WTC11 (cell line): ENCODE data around the gene FAM216A. TPM values are rescaled to one million over a fixed set of nuclear protein-coding genes. Genes with fewer than 3 reads are reported as not detected.
"Not testable (repeated sequence)": the region's sequence is repeated elsewhere in the genome, so short reads cannot be mapped to it uniquely, and the experiment has no call there.

Experiments used
- ATAC-seq: fragments of 200-7000 bp; cut with Tn5 transposase; 2 replicates; pipeline ENCODE4 v1.10.0; 2021; ENCODE audit warnings: mild to moderate bottlenecking, moderate library complexity
- CTCF ChIA-PET: fragments of 300-600 bp; sonication (Branson Sonifier 250); formaldehyde crosslinking; loops from one replicate; lab custom pipeline; 2021; ENCODE audit warnings: antibody characterized with exemption; lab: Charles Lee
- POLR2A ChIA-PET: fragments of 350-600 bp; sonication (Branson Sonifier 250); formaldehyde crosslinking; loops from one replicate; lab custom pipeline; 2021; ENCODE audit warnings: antibody characterized with exemption; lab: Charles Lee
- DNase-seq: peaks from one replicate; pipeline ENCODE4 v3.0.0; 2021; ENCODE audit warnings: low spot score
- H3K27ac Mint-ChIP-seq: 2 replicates; pipeline ENCODE4 v1.8.0; 2021; ENCODE audit warnings: mixed read lengths
- H3K27me3 Mint-ChIP-seq: 2 replicates; pipeline ENCODE4 v1.8.0; 2021; ENCODE audit warnings: low read depth, mild to moderate bottlenecking, moderate library complexity, mixed read lengths
- H3K36me3 Mint-ChIP-seq: 2 replicates; pipeline ENCODE4 v1.8.0; 2021; ENCODE audit warnings: mixed read lengths
- H3K4me1 Mint-ChIP-seq: 2 replicates; pipeline ENCODE4 v1.8.0; 2022; ENCODE audit warnings: mixed read lengths
- H3K4me3 Mint-ChIP-seq: 2 replicates; pipeline ENCODE4 v1.8.0; 2021; ENCODE audit warnings: mild to moderate bottlenecking, moderate library complexity, mixed read lengths
- H3K9me3 Mint-ChIP-seq: 2 replicates; pipeline ENCODE4 v1.8.0; 2021; ENCODE audit warnings: mixed read lengths
- ARID4B ChIP-seq: sonication (generic); formaldehyde crosslinking; IDR thresholded peaks from 2 replicates; pipeline ENCODE4 v1.8.0; 2023; ENCODE audit warnings: missing genetic modification reagents, mild to moderate bottlenecking, borderline replicate concordance
- FOXK1 ChIP-seq: sonication (generic); formaldehyde crosslinking; IDR thresholded peaks from 2 replicates; pipeline ENCODE4 v1.8.0; 2022; ENCODE audit warnings: mild to moderate bottlenecking, moderate library complexity, missing genetic modification reagents
- GRHL2 ChIP-seq: fragments of 250-450 bp; sonication (Bioruptor Pico); IDR thresholded peaks from 2 replicates; pipeline ENCODE4 v1.8.0; 2022; ENCODE audit warnings: mild to moderate bottlenecking, moderate library complexity; ENCODE audit not compliant: insufficient replicate concordance, severe bottlenecking
- IRF2 ChIP-seq: sonication (generic); formaldehyde crosslinking; IDR thresholded peaks from 2 replicates; pipeline ENCODE4 v1.8.0; 2022; ENCODE audit warnings: low read depth, missing genetic modification reagents, borderline replicate concordance
- JAZF1 ChIP-seq: fragments of 250-450 bp; sonication (Bioruptor Pico); IDR thresholded peaks from 2 replicates; pipeline ENCODE4 v1.9.0; 2021; ENCODE audit warnings: moderate library complexity, mild to moderate bottlenecking, inconsistent platforms
- JUN ChIP-seq: sonication (generic); formaldehyde crosslinking; IDR thresholded peaks from 2 replicates; pipeline ENCODE4 v1.8.0; 2023; ENCODE audit warnings: mild to moderate bottlenecking, missing genetic modification reagents
- MYBL2 ChIP-seq: sonication (generic); formaldehyde crosslinking; IDR thresholded peaks from 2 replicates; pipeline ENCODE4 v1.8.1; 2023; ENCODE audit warnings: mild to moderate bottlenecking, moderate library complexity, missing genetic modification reagents
- NFYB ChIP-seq: sonication (generic); formaldehyde crosslinking; conservative IDR thresholded peaks from 2 replicates; pipeline ENCODE4 v1.8.0; 2022; ENCODE audit warnings: low read depth, missing genetic modification reagents
- SOX15 ChIP-seq: fragments of 250-450 bp; sonication (Bioruptor Pico); IDR thresholded peaks from 2 replicates; pipeline ENCODE4 v1.9.0; 2021; ENCODE audit warnings: mild to moderate bottlenecking
- SP1 ChIP-seq: sonication (generic); formaldehyde crosslinking; conservative IDR thresholded peaks from 2 replicates; pipeline ENCODE4 v1.8.1; 2022; ENCODE audit warnings: missing genetic modification reagents
- TCF7 ChIP-seq: sonication (generic); formaldehyde crosslinking; IDR thresholded peaks from 2 replicates; pipeline ENCODE4 v1.8.0; 2022; ENCODE audit warnings: mild to moderate bottlenecking, low read depth, missing genetic modification reagents, moderate library complexity
- ZBTB21 ChIP-seq: sonication (generic); formaldehyde crosslinking; IDR thresholded peaks from 2 replicates; pipeline ENCODE4 v1.8.1; 2023; ENCODE audit warnings: mild to moderate bottlenecking, missing genetic modification reagents, borderline replicate concordance
- ZNF219 ChIP-seq: sonication (generic); formaldehyde crosslinking; IDR thresholded peaks from 2 replicates; pipeline ENCODE4 v1.8.0; 2023; ENCODE audit warnings: missing genetic modification reagents, mild to moderate bottlenecking, borderline replicate concordance
- total RNA-seq: library from RNA; stranded (reverse); gene quantifications from 3 replicates; pipeline ENCODE4 v1.2.3, GENCODE V29; 2021
- TF ChIP-seq, protein P1 (sequence below): fragments of 250-450 bp; sonication (Bioruptor Pico); IDR thresholded peaks from 2 replicates; pipeline ENCODE4 v1.9.0; 2021; ENCODE audit warnings: mild to moderate bottlenecking, borderline replicate concordance
- TF ChIP-seq, protein P2 (sequence below): sonication (generic); formaldehyde crosslinking; IDR thresholded peaks from 2 replicates; pipeline ENCODE4 v1.8.1; 2022; ENCODE audit warnings: low read depth, mild to moderate bottlenecking, moderate library complexity, missing genetic modification reagents, borderline replicate concordance

FAM216A gene
- total RNA-seq, 1 experiment from 2014 or later = 16.9 TPM

DNA sequence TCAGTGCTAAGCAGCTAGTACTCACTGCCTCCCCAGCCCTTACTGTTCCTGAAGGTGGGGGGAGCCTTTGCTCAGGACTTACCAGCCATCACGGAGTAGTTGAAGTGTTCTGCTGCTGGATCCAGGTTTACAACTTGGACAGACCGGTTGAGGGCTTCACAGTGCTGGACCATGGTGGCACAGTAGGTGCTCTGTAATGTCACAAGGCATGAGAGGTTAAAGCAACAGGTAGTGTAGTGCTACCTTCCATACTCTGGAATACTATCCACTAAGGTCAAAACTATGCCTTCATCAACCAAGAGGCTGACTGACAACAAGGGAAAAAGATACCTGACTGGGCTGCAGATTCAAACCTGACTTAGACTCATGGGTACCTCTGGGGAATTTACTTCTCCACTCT lies 3.6 kb upstream of the FAM216A start:
- ATAC-seq = no peak
- CTCF ChIA-PET = interaction anchor here (0.7 kb wide), 1 partner anchor 37 kb away, joined by 5 read pairs; the partner anchor contains the start of gene VPS29
- H3K4me1 Mint-ChIP-seq = peaks cover 22% of the 10 kb centered on the region
- TF ChIP-seq NFYB (CRISPR knock-in tag) (no peak), FOXK1 (no peak), ZNF219 (CRISPR knock-in tag) (no peak), IRF2 (no peak), JUN (CRISPR knock-in tag) (no peak), TCF7 (CRISPR knock-in tag) (no peak), ZBTB21 (CRISPR knock-in tag) (no peak), ARID4B (CRISPR knock-in tag) (no peak), GRHL2 (CRISPR knock-in tag) (no peak), MYBL2 (CRISPR knock-in tag) (no peak), SP1 (CRISPR knock-in tag) (no peak), JAZF1 (CRISPR knock-in tag) (no peak), SOX15 (CRISPR knock-in tag) (no peak)
- TF ChIP-seq, protein P1, sequence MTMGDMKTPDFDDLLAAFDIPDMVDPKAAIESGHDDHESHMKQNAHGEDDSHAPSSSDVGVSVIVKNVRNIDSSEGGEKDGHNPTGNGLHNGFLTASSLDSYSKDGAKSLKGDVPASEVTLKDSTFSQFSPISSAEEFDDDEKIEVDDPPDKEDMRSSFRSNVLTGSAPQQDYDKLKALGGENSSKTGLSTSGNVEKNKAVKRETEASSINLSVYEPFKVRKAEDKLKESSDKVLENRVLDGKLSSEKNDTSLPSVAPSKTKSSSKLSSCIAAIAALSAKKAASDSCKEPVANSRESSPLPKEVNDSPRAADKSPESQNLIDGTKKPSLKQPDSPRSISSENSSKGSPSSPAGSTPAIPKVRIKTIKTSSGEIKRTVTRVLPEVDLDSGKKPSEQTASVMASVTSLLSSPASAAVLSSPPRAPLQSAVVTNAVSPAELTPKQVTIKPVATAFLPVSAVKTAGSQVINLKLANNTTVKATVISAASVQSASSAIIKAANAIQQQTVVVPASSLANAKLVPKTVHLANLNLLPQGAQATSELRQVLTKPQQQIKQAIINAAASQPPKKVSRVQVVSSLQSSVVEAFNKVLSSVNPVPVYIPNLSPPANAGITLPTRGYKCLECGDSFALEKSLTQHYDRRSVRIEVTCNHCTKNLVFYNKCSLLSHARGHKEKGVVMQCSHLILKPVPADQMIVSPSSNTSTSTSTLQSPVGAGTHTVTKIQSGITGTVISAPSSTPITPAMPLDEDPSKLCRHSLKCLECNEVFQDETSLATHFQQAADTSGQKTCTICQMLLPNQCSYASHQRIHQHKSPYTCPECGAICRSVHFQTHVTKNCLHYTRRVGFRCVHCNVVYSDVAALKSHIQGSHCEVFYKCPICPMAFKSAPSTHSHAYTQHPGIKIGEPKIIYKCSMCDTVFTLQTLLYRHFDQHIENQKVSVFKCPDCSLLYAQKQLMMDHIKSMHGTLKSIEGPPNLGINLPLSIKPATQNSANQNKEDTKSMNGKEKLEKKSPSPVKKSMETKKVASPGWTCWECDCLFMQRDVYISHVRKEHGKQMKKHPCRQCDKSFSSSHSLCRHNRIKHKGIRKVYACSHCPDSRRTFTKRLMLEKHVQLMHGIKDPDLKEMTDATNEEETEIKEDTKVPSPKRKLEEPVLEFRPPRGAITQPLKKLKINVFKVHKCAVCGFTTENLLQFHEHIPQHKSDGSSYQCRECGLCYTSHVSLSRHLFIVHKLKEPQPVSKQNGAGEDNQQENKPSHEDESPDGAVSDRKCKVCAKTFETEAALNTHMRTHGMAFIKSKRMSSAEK (CRISPR knock-in tag) = no peak
- TF ChIP-seq, protein P2, sequence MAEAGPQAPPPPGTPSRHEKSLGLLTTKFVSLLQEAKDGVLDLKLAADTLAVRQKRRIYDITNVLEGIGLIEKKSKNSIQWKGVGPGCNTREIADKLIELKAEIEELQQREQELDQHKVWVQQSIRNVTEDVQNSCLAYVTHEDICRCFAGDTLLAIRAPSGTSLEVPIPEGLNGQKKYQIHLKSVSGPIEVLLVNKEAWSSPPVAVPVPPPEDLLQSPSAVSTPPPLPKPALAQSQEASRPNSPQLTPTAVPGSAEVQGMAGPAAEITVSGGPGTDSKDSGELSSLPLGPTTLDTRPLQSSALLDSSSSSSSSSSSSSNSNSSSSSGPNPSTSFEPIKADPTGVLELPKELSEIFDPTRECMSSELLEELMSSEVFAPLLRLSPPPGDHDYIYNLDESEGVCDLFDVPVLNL (CRISPR knock-in tag) = no peak
- TF ChIP-seq, all 79 proteins: peak for 0
- Mint-ChIP-seq H3K36me3 (peaks cover 32% of the 10 kb centered on the region), H3K4me3 (no peak overlapping the region), H3K9me3 (no peaks in the 10 kb centered on the region), H3K27me3 (no peaks in the 10 kb centered on the region), H3K27ac (no peak overlapping the region)
- POLR2A ChIA-PET = interaction anchor here (0.7 kb wide), 1 partner anchor 117 kb away, joined by 7 read pairs; no protein-coding TSS in a partner anchor
- DNase-seq = no peak

DNA sequence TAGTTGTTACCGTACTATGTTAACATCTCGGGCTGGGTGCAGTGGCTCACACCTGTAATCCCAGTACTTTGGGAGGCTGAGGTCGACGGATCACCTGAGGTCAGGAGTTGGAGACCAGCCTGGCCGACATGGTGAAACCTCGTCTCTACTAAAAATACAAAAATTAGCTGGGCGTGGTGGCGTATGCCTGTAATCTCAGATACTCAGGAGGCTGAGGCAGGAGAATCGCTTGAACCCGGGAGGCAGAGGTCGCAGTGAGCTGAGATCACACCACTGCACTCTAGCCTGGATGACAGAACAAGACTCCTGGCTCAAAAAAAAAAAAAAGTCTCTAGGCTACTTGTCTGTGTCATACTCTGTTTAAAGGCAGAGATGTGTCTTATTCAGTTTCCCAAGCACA lies 2.9 kb upstream of the FAM216A start:
- peaks cover 22% of the 10 kb centered on the region for H3K4me1 Mint-ChIP-seq
- ATAC-seq, H3K4me3 Mint-ChIP-seq, H3K27ac Mint-ChIP-seq, H3K9me3 Mint-ChIP-seq, H3K27me3 Mint-ChIP-seq, POLR2A ChIA-PET, DNase-seq: not testable (repeated sequence)
- CTCF ChIA-PET = interaction anchor here (1.0 kb wide), 1 partner anchor 16 kb away, joined by 4 read pairs; the partner anchor contains the start of gene ARPC3
- H3K36me3 Mint-ChIP-seq = peaks cover 26% of the 10 kb centered on the region
